OCI-LY3 (cell line): ENCODE results near the gene ZNF423.

ENCODE experiments used
- EZH2phosphoT487 ChIP-seq: fragments of 200-600 bp; shearing (Covaris generic); IDR thresholded peaks from 2 replicates; pipeline ENCODE4 v1.6.1; 2018; ENCODE audit warnings: antibody characterized with exemption, mixed run types, low read depth
- TF ChIP-seq, protein P1 (sequence below): fragments of 200-600, 300-600 bp; sonication (generic); IDR thresholded peaks from 2 replicates; pipeline ENCODE4 v1.5.1; 2014; ENCODE audit warnings: antibody characterized with exemption, low read length, low read depth

DNA sequence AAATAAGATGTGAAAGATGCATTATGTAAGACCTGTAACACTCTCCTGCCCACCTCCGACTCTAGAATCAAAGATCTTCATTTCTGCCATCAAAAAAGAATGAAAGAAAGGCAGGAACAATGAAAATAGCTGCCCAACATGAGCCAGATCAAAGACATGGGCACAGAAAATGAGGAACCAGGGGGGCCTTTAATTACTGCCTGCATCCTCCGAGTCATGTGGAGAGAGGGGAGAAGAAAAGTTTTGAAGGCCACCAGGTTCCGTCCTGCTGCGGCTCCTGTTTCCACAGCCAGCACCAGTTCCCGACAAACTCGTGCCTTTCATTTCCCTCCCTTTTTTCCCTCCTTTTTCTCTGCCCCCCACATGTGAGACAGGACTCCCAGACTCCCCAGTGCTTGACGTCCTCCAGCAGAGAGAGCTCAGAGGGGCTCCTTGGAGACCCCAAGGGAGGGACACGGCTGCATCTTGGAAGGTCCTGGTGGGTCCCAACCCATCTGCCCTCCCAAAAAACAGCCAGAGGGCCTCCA lies 168.4 kb downstream of the ZNF423 start:
- TF ChIP-seq, protein P1, sequence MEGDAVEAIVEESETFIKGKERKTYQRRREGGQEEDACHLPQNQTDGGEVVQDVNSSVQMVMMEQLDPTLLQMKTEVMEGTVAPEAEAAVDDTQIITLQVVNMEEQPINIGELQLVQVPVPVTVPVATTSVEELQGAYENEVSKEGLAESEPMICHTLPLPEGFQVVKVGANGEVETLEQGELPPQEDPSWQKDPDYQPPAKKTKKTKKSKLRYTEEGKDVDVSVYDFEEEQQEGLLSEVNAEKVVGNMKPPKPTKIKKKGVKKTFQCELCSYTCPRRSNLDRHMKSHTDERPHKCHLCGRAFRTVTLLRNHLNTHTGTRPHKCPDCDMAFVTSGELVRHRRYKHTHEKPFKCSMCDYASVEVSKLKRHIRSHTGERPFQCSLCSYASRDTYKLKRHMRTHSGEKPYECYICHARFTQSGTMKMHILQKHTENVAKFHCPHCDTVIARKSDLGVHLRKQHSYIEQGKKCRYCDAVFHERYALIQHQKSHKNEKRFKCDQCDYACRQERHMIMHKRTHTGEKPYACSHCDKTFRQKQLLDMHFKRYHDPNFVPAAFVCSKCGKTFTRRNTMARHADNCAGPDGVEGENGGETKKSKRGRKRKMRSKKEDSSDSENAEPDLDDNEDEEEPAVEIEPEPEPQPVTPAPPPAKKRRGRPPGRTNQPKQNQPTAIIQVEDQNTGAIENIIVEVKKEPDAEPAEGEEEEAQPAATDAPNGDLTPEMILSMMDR = no peak
- TF ChIP-seq EZH2phosphoT487 = no peak
